Upper lobe of left lung (tissue), 4 donors: ENCODE results near the gene AOC2.

ENCODE experiments used
- CTCF ChIP-seq, 6 experiments: fragments of 450-650 bp in 4 of 6; fragments of 200-600 bp in 2 of 6; sonication (generic) in 2 of 6; IDR thresholded peaks; one replicate each; pipeline ENCODE4 v1.5.1; 2016 to 2019; ENCODE audit warnings: antibody characterized with exemption in 6 of 6
- POLR2A ChIP-seq, 4 donors: fragments of 450-650 bp; IDR thresholded peaks; one replicate each; pipeline ENCODE4 v1.5.1; 2016 to 2017; ENCODE audit warnings: antibody characterized with exemption in 4 of 4, mild to moderate bottlenecking in 2 of 4

DNA sequence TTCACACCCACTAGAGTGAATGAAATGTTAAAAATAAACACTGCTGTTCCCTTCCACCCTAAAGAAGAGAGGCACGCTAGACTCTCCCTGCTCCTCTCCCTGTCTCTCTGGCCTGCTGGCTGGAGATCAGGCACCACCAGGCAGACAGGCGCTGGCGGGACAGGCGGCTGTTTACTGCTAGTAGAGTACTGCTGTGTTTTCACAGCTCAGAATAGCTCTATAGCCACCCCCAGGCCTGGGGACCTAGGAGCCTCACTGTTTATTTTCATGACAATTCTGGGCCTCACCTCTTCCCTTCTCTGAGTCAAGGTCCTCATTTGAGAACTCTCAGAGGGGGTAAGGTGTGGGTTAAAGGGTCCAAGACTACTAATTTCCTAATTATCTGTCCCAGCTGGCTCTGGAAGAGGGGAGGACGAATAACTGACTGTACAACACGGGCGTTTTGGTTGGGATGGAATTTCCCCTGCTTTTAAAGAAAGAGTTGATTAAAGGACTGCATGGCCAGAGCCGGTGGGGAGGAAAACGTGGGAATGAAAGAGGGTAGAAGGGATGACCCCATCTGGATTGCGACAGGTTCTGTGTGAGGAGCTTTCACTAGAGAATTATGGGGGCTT lies 47.3 kb downstream of the AOC2 start:
- no peak for TF ChIP-seq CTCF (IDR thresholded peaks at IDR 0.05)
- no peak for TF ChIP-seq POLR2A (IDR thresholded peaks at IDR 0.05)
